Fibroblast of mammary gland (primary cell): ENCODE measurements around the gene AK3.
"Not testable (repeated sequence)": the region's sequence is repeated elsewhere in the genome, so short reads cannot be mapped to it uniquely, and the experiment has no call there.

Experiments used
- DNase-seq: peaks from one replicate; pipeline ENCODE4 v3.0.0-alpha.2; 2010; ENCODE audit warnings: low read depth
- H3K4me3 ChIP-seq: 2 replicates; pipeline ENCODE4 v1.5.1; 2011; ENCODE audit warnings: low read depth, mild to moderate bottlenecking, low read length, moderate library complexity; ENCODE audit not compliant: control insufficient read depth
- TF ChIP-seq, protein P1 (sequence below): conservative IDR thresholded peaks from 2 replicates; pipeline ENCODE4 v1.5.1; 2011; ENCODE audit warnings: low read depth, low read length, inconsistent platforms; ENCODE audit not compliant: control insufficient read depth, insufficient read depth

The AK3 gene

GRCh38 chr9:4762886-4763541 lies 22.0 kb upstream of the AK3 start:
- TF ChIP-seq, protein P1, sequence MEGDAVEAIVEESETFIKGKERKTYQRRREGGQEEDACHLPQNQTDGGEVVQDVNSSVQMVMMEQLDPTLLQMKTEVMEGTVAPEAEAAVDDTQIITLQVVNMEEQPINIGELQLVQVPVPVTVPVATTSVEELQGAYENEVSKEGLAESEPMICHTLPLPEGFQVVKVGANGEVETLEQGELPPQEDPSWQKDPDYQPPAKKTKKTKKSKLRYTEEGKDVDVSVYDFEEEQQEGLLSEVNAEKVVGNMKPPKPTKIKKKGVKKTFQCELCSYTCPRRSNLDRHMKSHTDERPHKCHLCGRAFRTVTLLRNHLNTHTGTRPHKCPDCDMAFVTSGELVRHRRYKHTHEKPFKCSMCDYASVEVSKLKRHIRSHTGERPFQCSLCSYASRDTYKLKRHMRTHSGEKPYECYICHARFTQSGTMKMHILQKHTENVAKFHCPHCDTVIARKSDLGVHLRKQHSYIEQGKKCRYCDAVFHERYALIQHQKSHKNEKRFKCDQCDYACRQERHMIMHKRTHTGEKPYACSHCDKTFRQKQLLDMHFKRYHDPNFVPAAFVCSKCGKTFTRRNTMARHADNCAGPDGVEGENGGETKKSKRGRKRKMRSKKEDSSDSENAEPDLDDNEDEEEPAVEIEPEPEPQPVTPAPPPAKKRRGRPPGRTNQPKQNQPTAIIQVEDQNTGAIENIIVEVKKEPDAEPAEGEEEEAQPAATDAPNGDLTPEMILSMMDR = no peak
- DNase-seq = peak; percentile 64
- no peak overlapping the region for H3K4me3 ChIP-seq

DNA sequence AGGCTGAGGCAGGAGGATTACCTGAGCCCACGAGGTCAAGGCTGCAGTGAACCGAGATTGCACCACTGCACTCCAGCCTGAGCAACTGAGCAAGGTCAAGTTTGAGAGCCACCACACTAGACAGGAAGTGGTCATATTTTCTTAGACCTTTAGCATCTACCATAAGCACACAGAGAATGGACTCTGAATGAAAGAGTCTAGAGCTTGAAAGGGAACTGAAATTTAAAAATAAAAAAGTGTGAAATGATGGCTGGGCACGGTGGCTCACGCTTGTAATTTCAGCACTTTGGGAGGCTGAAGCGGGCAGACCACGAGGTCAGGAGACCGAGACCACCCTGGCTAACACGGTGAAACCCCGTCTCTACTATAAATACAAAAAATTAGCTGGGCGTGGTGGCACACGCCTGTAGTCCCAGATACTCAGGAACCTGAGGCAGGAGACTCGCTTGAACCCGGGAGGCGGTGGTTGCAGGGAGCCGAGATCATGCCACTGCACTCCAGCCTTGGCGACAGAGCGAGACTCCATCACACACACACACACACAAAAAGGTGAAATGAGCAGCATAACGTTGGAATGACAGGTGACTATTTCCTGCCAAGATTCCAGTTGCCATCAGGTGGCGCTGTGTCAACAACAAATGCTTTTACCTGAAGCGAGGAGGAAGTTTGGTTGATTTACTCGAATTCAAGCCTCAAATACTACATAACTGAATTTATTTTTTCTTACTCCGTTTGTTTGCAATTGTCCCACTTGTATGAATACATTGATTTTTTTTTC lies 21.3 kb upstream of the AK3 start:
- DNase-seq = peak; percentile 85
- TF ChIP-seq, protein P1 = peak; percentile 86
- no peak overlapping the region for H3K4me3 ChIP-seq

DNA sequence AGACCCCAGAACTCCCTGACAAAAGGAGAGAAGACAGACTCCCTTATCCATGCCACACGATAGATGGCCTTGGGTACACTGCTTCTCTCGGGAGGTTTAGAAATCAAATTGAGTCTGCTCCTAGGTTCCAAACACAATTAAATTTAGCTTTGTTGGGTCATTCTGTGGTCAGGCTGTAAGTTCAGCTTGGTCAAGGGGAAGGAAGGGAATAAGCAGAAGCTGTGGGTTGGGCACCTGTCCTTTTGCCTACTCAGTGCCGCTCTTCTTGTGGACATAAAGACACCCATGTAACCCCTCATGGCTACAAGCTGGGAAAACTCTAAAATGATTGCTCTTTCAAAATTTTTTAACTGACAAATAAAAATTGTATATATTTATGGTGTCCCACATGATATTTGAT lies 19.1 kb upstream of the AK3 start:
- no peak for DNase-seq
- TF ChIP-seq, protein P1 = no peak
- no peak overlapping the region for H3K4me3 ChIP-seq

- no peak overlapping the region for H3K4me3 ChIP-seq
- DNase-seq = no peak
- TF ChIP-seq, protein P1 = no peak
Measured at GRCh38 chr9:4756420-4756819, 15.4 kb upstream of the AK3 start.

DNA sequence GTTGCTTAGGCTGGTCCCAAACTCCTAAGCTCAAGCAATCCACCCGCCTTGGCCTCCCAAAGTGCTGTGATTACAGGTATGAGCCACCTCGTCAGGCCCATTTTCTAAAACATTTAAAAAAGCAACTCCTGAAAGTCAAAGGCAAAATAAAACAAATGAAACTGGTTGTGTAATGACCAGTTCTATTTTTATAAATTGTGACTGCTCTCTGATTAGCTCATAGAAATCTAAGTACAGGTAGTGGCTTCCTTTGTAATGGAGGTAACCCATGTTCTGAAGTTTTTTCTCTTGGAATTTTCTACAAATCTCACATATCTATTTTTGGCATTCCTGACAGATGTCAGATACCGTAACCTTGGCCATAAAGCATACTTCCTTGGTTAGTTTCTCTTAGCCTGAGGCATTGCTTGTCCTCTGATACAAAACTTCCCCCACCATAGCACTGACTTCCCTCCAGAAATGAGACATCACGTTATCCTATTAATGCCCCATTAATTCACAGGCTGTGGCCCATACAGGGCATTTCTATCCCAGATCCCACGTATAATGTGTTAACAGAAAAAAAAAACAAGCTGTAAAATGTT lies 14.1 kb upstream of the AK3 start:
- TF ChIP-seq, protein P1 = no peak
- H3K4me3 ChIP-seq = no peak overlapping the region
- DNase-seq = no peak

DNA sequence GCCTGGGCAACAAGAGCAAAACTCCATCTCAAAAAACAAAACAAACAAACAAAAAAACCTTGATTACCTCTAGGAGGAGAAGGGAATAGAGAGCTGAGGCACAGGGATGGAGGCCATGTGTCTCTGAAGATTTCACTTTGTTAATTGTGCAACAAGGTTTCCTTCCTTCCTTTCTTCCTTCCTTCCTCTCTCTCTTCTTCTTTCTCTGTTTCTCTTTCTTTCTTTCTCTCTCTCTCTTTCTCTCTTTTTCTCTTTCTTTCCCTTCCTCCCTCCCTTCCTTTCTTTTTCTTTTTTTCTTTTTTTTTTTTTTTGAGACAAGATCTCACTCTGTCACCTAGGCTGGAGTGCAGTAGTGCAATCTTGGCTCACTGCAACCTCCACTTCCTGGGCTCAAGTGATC lies 13.5 kb upstream of the AK3 start:
- not testable (repeated sequence) for DNase-seq, H3K4me3 ChIP-seq

DNA sequence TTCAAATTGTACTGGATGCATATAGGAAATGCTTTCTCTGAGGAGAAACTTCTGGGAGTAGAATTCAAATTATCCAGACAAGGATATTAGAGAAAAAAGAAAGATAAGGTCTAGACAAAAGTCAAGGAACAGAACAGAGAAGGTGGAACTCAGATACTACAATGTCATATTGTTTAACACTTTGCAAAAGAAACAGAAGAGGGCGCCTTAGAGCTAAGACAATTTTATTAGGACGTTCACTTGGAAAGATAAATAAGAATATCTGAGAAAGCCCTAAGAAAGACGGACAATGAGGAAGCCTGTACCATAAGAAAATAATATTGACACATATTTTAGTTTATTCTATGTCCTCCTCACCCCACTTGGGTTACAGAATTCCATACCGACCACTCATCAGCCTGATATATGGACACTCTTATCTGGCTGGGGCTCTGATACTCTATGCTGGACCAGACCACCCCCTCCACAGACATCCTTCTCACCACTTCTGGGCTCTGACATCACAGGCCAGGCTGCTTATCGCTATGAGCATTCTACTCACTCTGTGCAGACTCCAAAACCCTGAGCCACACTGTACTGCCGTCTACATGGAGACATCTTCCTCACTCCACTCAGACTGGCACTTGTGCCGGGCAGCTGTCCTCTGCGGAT lies 9.1 kb upstream of the AK3 start:
- no peak overlapping the region for H3K4me3 ChIP-seq
- DNase-seq = peak; percentile 57
- TF ChIP-seq, protein P1 = peak; percentile 73
